HG03097 (cell line): ENCODE data around the gene ZNF624.
A peak's percentile ranks its signal among the peaks of the same experiment; 100 is the strongest.

Experiments
- ATAC-seq: cut with Tn5 transposase; IDR thresholded peaks from one replicate; pipeline ENCODE4 v1.9.1; 2021; ENCODE audit not compliant: unreplicated experiment, low FRiP score

Gene ZNF624

DNA sequence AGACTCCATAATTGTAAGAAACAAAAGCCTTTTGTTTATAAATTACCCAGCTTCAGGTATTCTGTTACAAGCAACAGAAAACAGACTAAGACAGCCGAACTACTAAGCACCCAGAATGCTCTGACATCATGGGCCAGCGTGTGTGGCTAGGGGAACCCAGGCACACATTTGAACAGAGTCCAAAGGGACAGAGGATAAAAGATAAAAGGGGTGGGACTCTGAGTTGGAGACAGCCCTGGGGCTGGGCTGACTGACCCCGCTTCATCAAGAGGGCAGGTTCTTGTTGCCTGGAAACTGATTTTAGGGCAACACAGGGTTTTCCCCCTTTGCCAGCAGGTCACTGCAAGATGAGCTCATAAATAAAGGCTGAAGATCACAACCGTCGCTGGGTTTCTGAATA is 54.1 kb downstream of the ZNF624 start:
- no peak for ATAC-seq

DNA sequence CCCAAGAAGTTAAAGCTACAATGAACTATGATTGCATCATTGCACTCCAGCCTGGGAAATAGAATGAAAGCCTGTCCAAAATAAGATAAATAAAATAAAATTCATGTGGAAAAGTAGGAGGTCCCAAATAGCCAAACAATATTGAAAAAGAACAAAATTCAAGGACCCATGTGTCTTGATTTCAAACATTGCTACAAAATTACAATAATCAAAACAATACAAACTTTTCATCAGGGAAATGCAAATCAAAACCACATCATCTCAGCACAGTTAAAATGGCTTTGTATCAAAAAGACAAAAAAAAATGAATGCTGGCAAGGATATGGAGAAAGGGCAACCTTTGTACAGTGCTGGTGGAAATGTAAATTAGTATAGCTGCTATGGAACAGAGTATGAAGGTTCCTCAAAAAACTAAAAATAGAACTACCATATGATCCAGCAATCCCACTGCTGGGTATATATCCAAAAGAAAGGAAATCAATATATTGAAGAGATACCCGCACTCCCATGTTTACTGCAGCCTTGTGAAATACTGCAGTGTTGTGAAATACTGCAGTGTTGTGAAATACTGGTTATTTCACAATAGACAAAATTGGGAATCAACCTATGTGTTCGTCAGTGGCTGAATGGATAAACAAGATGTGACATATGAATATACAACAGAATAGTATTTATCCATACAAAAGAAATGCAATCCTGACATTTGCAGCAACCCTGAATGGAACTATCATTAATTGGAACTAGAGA is 60.1 kb downstream of the ZNF624 start:
- no peak for ATAC-seq

DNA sequence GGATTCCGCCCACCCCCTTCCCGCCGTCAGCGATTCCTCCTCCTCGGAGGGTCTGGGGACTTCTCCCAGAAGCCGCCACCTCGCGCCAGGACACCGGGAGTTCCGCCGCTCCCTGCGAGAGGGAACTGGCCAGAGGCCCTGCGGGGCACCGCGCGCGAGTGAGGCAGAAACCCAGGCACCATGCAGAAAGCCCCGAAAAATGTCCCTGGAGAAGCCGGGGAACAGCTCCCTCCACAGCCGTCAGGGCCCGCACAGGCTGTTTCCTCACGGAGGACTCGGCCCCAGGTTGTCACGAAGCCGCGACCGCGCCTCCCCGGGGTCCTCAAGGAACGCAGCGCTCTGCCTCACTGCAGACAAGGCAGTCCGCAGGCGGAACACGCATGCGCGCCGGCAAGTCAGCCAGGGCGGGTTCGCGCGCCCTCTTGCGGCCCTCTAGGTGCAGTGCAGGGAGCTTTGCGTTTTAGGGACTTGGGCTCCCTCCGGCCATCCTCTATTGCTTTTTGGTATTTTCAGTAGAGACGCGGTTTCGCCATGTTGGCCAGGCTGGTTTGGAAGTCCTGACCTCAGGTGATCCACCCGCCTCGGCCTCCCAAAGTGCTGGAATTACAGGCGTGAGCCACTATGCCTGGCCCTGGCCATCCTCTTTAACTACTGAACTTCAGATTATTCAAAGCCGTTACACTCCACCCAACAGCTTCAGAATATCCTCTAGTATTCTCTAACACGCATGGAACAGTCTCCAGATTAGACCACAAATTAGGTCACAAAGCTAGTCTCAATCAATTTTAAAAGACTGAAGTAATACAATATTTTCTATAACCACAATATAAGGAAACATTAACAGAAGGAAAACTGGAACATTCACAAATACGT is 64.3 kb downstream of the ZNF624 start:
- peak; percentile 68 for ATAC-seq

DNA sequence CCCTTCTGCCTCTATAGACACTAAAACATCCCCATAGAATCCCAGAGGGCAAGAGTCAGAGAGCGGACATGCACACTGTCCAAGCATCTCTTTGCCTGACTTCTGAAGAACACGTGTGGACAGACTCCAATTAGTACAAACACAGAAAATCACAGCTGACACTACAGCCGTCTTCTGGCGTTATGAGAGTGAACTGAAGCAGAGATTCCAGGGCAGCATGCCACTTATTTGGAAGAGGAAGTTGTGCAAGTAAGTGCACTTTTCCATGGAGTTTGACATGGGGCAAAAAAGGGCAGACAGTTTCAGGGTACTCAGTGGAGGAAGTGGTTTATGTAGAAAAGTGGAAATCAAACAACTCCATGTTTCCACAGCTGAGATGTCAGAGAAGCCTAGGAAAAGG is 67.9 kb downstream of the ZNF624 start:
- ATAC-seq: no peak

DNA sequence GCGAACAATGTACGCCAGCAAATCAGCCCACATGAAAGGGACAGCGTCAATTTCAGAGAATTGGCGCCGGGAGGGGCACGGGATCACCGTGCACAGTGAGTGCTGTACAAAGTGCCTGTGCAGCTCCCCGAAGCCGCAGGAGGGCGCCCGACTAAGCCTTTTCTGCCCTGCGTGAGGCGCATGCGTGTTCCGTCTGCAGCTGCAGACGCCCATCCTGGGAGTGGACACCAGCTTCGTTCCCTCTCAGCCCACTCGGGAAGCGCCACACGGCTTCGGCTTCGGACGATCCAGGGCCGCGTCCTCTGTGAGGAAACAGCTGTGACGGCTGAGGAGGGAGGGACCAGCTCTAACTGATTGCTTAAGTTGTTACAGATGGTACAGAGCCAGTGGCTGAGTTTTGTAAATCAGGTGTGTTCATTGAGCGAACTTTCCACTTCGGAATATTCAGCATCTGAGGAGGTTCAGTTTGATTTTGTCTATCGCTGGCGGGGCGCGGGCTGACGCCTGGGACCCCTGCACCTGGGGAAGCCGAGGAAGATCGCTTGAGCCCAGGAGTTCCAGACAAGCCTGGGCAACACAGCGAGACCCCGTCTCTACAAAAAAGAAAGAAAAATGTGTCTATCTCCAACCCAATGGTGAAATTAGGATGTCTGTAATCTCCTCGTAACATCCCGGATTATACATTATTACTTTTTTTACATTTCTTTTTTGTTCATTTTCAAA is 69.2 kb downstream of the ZNF624 start:
- no peak for ATAC-seq

DNA sequence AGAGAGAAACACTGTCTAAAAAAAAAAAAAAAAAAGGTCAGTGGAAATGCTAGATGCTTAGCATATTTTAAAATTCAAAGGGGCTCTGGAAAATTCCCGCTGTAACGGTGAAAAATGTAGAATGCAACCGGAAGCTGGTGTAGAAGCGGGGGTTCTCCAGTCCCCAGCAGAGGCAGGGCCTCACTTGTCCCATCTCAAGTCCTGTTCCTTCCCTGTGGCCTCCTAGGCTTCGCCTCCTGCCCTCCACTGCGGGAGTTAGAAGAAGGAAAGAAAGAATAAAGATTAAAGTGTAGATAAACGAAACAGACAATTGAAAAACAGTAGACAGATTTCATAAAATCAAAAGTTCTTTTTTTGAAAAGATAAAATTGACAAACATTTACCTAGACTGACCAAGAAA is 69.9 kb downstream of the ZNF624 start:
- ATAC-seq: no peak

DNA sequence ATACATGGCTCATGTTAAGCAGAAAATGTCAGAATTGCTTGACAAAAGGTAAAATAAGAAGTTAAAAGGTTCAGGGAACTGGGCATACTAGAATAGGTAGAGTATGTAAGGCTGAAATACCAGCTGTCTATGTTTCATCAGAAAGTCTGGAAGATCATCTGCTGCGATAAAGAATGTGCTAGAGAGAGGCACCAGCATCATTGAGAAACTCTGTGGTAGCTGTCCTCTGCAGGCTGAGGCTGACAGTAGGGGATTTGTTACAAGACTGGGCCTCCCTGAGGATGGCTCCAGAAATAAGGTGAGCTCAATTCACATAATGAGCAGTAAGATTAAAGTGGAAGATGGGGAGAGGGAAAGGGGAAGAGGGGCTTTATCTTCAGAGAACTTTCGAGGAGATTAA is 80.2 kb downstream of the ZNF624 start:
- ATAC-seq: no peak
